Measurements from ENCODE around the gene ZNF205. TPM values are rescaled to one million over a fixed set of nuclear protein-coding genes. Genes with fewer than 3 reads are reported as not detected.

ZNF205 gene
- total and polyA plus RNA-seq, 10 of the 15 experiments (the other 5 are each of a cell fraction or from before 2014, with no cell fraction given): 0.26 to 1.5 (median 0.78) TPM; not detected in 2

GRCh38 chr16:3065742-3066439 is 46.5 kb upstream of the ZNF205 start:
- ATAC-seq (peak; percentile 7), FAIRE-seq (no peak), DNase-seq (ENCODE audit: low read depth, low spot score) (no peak)
- Histone ChIP-seq H3K4me2 (ENCODE audit: control insufficient read depth, insufficient read depth) (peak overlapping the region; percentile 89), H4K20me1 (ENCODE audit: control insufficient read depth, insufficient read depth) (no peaks in the 10 kb centered on the region), H3K9ac (ENCODE audit: control insufficient read depth, insufficient read depth, low read length) (peak overlapping the region; percentile 75), H3K4me3 (peak overlapping the region; percentile 62), H3K27me3 (replicated peaks in 1 of 2; ENCODE audit: control insufficient read depth in 2 of 2, insufficient read depth in 2 of 2, low read length in 1 of 2) (no peaks in the 10 kb centered on the region), H3K27ac (ENCODE audit: control insufficient read depth, insufficient read depth) (peak overlapping the region; percentile 86), H3K79me2 (ENCODE audit: control insufficient read depth, insufficient read depth, low read length) (peaks cover 25% of the 10 kb centered on the region), H2AFZ (ENCODE audit: control insufficient read depth, low read depth, low read length) (peak overlapping the region; percentile 77), H3K9me3 (replicated peaks; ENCODE audit: control insufficient read depth, insufficient read depth, low read length) (no peaks in the 10 kb centered on the region; the same call in 2 of the 3 replicates), H3K36me3 (ENCODE audit: control insufficient read depth in 2 of 2, insufficient read depth in 2 of 2, low read length in 1 of 2) (no peaks in the 10 kb centered on the region; a peak in 2 of 4 replicates), H3K4me1 (ENCODE audit: control insufficient read depth, insufficient read depth, low read length) (peaks cover 19% of the 10 kb centered on the region)
- intact Hi-C loops (cut with micrococcal nuclease; ENCODE audit: unreplicated experiment): no loop called here
- in situ Hi-C loops (cut with MboI): no loop called here
- ChIA-PET POLR2A (interaction anchor here (1.1 to 2.7 kb wide), 3 partner anchors 10 to 73 kb away, joined by 4 to 38 read pairs (median 8); partner anchors contain the start of gene ZNF213), RAD21 (ENCODE audit: unreplicated experiment) (interaction anchor here (1.2 to 3.9 kb wide), 6 partner anchors 10 to 93 kb away, joined by 3 to 23 read pairs (median 6); partner anchors contain the start of gene ZSCAN10), CTCF (interaction anchor here (0.5 to 9.5 kb wide), 9 partner anchors 11 to 200 kb away, joined by 3 to 174 read pairs (median 5); no protein-coding TSS in a partner anchor), SMC1A (ENCODE audit: uncharacterized antibody, unreplicated experiment) (interaction anchor here (1.0 to 6.1 kb wide), 6 partner anchors 10 to 63 kb away, joined by 3 to 52 read pairs (median 6); no protein-coding TSS in a partner anchor)
- no TSS peak for BruUV-seq (replicated peaks)
- WGBS (ENCODE audit: insufficient coverage, insufficient replicate concordance, low lambda C conversion rate, missing lambda C conversion rate): 88% methylated on average over 26 of the region's 26 CpGs
- TF ChIP-seq, protein P1, sequence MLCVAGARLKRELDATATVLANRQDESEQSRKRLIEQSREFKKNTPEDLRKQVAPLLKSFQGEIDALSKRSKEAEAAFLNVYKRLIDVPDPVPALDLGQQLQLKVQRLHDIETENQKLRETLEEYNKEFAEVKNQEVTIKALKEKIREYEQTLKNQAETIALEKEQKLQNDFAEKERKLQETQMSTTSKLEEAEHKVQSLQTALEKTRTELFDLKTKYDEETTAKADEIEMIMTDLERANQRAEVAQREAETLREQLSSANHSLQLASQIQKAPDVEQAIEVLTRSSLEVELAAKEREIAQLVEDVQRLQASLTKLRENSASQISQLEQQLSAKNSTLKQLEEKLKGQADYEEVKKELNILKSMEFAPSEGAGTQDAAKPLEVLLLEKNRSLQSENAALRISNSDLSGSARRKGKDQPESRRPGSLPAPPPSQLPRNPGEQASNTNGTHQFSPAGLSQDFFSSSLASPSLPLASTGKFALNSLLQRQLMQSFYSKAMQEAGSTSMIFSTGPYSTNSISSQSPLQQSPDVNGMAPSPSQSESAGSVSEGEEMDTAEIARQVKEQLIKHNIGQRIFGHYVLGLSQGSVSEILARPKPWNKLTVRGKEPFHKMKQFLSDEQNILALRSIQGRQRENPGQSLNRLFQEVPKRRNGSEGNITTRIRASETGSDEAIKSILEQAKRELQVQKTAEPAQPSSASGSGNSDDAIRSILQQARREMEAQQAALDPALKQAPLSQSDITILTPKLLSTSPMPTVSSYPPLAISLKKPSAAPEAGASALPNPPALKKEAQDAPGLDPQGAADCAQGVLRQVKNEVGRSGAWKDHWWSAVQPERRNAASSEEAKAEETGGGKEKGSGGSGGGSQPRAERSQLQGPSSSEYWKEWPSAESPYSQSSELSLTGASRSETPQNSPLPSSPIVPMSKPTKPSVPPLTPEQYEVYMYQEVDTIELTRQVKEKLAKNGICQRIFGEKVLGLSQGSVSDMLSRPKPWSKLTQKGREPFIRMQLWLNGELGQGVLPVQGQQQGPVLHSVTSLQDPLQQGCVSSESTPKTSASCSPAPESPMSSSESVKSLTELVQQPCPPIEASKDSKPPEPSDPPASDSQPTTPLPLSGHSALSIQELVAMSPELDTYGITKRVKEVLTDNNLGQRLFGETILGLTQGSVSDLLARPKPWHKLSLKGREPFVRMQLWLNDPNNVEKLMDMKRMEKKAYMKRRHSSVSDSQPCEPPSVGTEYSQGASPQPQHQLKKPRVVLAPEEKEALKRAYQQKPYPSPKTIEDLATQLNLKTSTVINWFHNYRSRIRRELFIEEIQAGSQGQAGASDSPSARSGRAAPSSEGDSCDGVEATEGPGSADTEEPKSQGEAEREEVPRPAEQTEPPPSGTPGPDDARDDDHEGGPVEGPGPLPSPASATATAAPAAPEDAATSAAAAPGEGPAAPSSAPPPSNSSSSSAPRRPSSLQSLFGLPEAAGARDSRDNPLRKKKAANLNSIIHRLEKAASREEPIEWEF (IDR thresholded peaks at IDR 0.05; ENCODE audit: insufficient replicate concordance, low read depth, low read length): no peak
- TF ChIP-seq, protein P2, sequence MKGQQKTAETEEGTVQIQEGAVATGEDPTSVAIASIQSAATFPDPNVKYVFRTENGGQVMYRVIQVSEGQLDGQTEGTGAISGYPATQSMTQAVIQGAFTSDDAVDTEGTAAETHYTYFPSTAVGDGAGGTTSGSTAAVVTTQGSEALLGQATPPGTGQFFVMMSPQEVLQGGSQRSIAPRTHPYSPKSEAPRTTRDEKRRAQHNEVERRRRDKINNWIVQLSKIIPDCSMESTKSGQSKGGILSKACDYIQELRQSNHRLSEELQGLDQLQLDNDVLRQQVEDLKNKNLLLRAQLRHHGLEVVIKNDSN (IDR thresholded peaks at IDR 0.05; ENCODE audit: borderline replicate concordance, extremely low read length, insufficient read depth, low read depth, low read length): no peak
- TF ChIP-seq ZSCAN29 (IDR thresholded peaks at IDR 0.05) (no peak), BMI1 (IDR thresholded peaks at IDR 0.05; ENCODE audit: borderline replicate concordance) (no peak), BRCA1 (IDR thresholded peaks at IDR 0.05; ENCODE audit: low read depth, low read length) (no peak), ELK1 (IDR thresholded peaks at IDR 0.05; ENCODE audit: low read depth, low read length) (no peak), SIX5 (IDR thresholded peaks at IDR 0.05; ENCODE audit: low read depth, low read length, severe bottlenecking) (no peak), GATAD2B (conservative IDR thresholded peaks at IDR 0.05; ENCODE audit: low read depth) (no peak; the same call in 1 of the 2 replicates), NFYB (IDR thresholded peaks at IDR 0.05; ENCODE audit: insufficient read depth, low read depth, low read length) (no peak), RFX5 (IDR thresholded peaks at IDR 0.05; ENCODE audit: low read depth, low read length) (no peak), LARP7 (IDR thresholded peaks at IDR 0.05) (0 out of 2 replicates have a peak, but pooled peaks have one; percentile 10)
- TF ChIP-seq, protein P3, sequence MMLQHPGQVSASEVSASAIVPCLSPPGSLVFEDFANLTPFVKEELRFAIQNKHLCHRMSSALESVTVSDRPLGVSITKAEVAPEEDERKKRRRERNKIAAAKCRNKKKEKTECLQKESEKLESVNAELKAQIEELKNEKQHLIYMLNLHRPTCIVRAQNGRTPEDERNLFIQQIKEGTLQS (IDR thresholded peaks at IDR 0.05; ENCODE audit: borderline replicate concordance, extremely low read depth, low read depth, low read length): no peak
- TF ChIP-seq, protein P4, sequence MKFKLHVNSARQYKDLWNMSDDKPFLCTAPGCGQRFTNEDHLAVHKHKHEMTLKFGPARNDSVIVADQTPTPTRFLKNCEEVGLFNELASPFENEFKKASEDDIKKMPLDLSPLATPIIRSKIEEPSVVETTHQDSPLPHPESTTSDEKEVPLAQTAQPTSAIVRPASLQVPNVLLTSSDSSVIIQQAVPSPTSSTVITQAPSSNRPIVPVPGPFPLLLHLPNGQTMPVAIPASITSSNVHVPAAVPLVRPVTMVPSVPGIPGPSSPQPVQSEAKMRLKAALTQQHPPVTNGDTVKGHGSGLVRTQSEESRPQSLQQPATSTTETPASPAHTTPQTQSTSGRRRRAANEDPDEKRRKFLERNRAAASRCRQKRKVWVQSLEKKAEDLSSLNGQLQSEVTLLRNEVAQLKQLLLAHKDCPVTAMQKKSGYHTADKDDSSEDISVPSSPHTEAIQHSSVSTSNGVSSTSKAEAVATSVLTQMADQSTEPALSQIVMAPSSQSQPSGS (IDR thresholded peaks at IDR 0.05; ENCODE audit: low read length): no peak

Data from GM12878 (cell line).